AG04450 (cell line): ENCODE data around the gene MKLN1. TPM values are rescaled to one million over a fixed set of nuclear protein-coding genes. Genes with fewer than 3 reads are reported as not detected.
A peak's percentile ranks its signal among the peaks of the same experiment; 100 is the strongest.

Experiments
- CTCF ChIA-PET: fragments of 300-600, 350-600 bp; formaldehyde crosslinking; extraction: SDS; loops from one replicate; lab custom pipeline; 2022; ENCODE audit warnings: antibody characterized with exemption, inconsistent platforms; lab: Charles Lee
- POLR2A ChIA-PET: fragments of 350-600 bp; formaldehyde crosslinking; extraction: SDS; loops from one replicate; lab custom pipeline; 2021; ENCODE audit warnings: antibody characterized with exemption, inconsistent platforms; lab: Yijun Ruan, JAX
- DNase-seq: peaks from one replicate; pipeline ENCODE4 v3.0.0-alpha.2; 2011; ENCODE audit warnings: low read depth, low spot score
- H3K27ac ChIP-seq: one replicate; pipeline ENCODE4 v1.5.1; 2012; ENCODE audit warnings: low read depth, low read length, control low read depth
- H3K27me3 ChIP-seq: one replicate; pipeline ENCODE4 v1.6.0; 2012; ENCODE audit warnings: low read length; ENCODE audit not compliant: control insufficient read depth, insufficient read depth
- H3K4me3 ChIP-seq: 2 replicates; pipeline ENCODE4 v1.5.1; 2011; ENCODE audit warnings: mild to moderate bottlenecking, low read depth, low read length, control low read depth
- H3K9me3 ChIP-seq: 2 replicates; pipeline ENCODE4 v1.5.1; 2012; ENCODE audit warnings: low read length; ENCODE audit not compliant: control insufficient read depth, insufficient read depth
- polyA plus RNA-seq: library from polyadenylated mRNA; depleted of rRNA; stranded (reverse); fragments of >200 nt; gene quantifications from 2 replicates; pipeline ENCODE4 v1.2.3, GENCODE V29; 2011
- TF ChIP-seq, protein P1 (sequence below): IDR thresholded peaks from 2 replicates; pipeline ENCODE4 v1.5.1; 2011; ENCODE audit warnings: low read depth, low read length, control low read depth, inconsistent platforms

The MKLN1 gene
- polyA plus RNA-seq, 1 experiment: 56.8 TPM

DNA sequence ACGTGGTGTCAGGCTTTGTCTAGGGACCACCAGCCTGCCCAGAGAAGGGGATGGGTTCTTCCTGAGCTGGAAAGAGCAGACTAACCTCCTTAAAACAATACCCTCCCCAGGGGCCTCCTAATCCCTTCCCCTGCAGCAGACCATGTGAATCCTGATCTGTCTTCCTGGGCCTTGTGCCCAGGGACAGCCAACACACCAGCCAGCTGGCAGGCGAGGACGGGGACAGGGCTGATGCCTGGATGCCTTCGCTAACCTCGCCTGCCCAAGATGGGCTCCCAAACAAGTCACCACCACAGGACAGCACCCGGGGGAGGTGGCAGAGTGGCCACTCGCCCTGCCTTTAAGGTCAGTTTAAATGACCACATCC lies 211.1 kb downstream of the MKLN1 start:
- TF ChIP-seq, protein P1, sequence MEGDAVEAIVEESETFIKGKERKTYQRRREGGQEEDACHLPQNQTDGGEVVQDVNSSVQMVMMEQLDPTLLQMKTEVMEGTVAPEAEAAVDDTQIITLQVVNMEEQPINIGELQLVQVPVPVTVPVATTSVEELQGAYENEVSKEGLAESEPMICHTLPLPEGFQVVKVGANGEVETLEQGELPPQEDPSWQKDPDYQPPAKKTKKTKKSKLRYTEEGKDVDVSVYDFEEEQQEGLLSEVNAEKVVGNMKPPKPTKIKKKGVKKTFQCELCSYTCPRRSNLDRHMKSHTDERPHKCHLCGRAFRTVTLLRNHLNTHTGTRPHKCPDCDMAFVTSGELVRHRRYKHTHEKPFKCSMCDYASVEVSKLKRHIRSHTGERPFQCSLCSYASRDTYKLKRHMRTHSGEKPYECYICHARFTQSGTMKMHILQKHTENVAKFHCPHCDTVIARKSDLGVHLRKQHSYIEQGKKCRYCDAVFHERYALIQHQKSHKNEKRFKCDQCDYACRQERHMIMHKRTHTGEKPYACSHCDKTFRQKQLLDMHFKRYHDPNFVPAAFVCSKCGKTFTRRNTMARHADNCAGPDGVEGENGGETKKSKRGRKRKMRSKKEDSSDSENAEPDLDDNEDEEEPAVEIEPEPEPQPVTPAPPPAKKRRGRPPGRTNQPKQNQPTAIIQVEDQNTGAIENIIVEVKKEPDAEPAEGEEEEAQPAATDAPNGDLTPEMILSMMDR: no peak
- H3K9me3 ChIP-seq: no peaks in the 10 kb centered on the region
- no peak for DNase-seq
- no peak overlapping the region for H3K4me3 ChIP-seq
- no peak overlapping the region for H3K27ac ChIP-seq
- H3K27me3 ChIP-seq: no peaks in the 10 kb centered on the region
- ChIA-PET POLR2A (no interaction called here), CTCF (interaction anchor here (1.3 kb wide), 2 partner anchors 25 to 117 kb away, joined by 4 read pairs; no protein-coding TSS in a partner anchor)

DNA sequence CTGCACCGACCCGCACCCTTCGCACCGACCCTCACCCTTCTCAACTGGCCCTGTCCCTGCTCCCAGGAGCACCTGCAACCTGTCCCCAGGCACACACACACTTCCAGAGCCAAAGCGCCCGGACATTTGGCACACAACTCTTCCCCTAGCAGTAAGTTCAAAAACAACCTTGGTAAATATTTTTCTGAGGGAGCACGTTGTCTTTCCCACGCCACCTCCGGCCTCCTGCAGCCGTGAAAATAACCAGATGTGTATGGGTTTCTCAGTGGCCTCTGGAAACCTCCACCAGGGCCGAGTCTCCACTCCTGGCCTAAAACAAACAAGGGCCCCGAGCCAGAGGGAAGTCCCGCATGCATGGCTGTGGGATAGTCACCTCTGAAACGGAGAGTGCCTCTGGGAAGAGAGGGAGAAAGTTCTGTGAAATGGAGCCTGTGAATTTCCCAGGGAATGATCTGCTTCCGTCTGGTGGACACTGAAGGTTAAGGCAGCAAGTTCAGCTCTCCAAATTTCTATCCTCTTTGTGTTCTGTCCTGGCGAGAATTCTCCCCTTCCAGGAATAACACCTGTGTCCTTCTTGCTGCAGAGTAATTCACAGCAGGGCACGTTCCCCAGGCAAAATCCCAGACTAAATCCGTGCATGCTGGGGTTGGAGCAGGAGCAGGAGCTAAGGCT lies 213.0 kb downstream of the MKLN1 start:
- H3K27ac ChIP-seq: no peak overlapping the region
- no peaks in the 10 kb centered on the region for H3K9me3 ChIP-seq
- ChIA-PET POLR2A (no interaction called here), CTCF (no interaction called here)
- DNase-seq: no peak
- TF ChIP-seq, protein P1: 0 out of 2 replicates have a peak, but pooled peaks have one; percentile 20
- H3K4me3 ChIP-seq: no peak overlapping the region
- H3K27me3 ChIP-seq: no peaks in the 10 kb centered on the region

DNA sequence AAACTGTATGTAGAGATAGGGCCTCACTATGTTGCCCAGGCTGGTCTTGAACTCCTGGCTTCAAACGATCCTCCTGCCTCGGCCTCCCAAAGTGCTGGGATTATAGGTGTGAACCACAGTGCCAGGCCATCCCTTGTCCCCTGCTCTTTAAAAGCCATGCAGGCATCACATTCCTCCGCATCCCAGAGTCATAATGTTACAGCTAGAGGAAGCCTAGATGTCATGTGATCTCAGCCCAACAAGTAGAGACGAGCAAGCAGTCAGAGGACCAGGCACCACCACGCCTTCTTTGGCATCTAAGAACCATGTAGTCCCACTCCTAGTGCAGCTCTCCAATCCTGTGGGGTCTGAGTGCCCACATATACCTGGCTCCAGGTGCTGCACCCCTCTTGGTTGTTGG lies 215.6 kb downstream of the MKLN1 start:
- ChIA-PET CTCF (interaction anchor here (4.2 kb wide), 1 partner anchor 112 kb away, joined by 20 read pairs; no protein-coding TSS in a partner anchor), POLR2A (no interaction called here)
- Histone ChIP-seq H3K27ac (no peak overlapping the region), H3K4me3 (no peak overlapping the region), H3K27me3 (peaks cover 1% of the 10 kb centered on the region), H3K9me3 (no peaks in the 10 kb centered on the region)
- DNase-seq: no peak
- TF ChIP-seq, protein P1: no peak

DNA sequence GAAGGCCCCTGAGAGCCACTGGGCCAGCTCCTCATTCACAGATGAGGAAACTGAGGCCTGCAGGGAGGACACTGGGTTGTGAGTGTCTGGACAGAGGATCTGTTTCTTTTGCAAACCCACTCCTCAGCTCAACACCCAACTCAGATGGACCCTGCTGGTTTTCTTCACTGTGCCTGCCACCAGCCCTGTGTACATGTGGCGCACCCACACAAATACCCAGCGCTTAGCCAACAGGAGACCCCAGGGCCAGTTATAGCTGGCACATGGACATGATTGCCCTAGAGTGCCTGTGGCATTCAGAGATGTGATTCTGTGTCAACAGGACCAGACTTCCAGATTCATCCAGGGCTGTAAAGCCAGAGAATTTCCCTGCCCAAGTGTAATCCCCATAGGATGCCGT lies 216.3 kb downstream of the MKLN1 start:
- Histone ChIP-seq H3K27me3 (peaks cover 4% of the 10 kb centered on the region), H3K4me3 (no peak overlapping the region), H3K27ac (no peak overlapping the region), H3K9me3 (no peaks in the 10 kb centered on the region)
- POLR2A ChIA-PET: no interaction called here
- TF ChIP-seq, protein P1: no peak
- CTCF ChIA-PET: interaction anchor here (0.7 to 4.2 kb wide), 3 partner anchors 36 to 111 kb away, joined by 3 to 20 read pairs (median 3); no protein-coding TSS in a partner anchor
- DNase-seq: no peak
